HCT116 (cell line): ENCODE results near the gene ZNF493.

Source experiments
- CEBPB ChIP-seq: IDR thresholded peaks from 2 replicates; pipeline ENCODE4 v1.6.1; 2012; ENCODE audit warnings: low read depth
- POLR2A ChIP-seq: IDR thresholded peaks from 2 replicates; pipeline ENCODE4 v1.7.0; 2011; ENCODE audit warnings: borderline replicate concordance; ENCODE audit not compliant: insufficient read depth, insufficient read length; ENCODE audit errors: extremely low read depth
- SIN3A ChIP-seq: IDR thresholded peaks from 2 replicates; pipeline ENCODE4 v1.6.1; 2012; ENCODE audit warnings: low read depth
- SRF ChIP-seq: IDR thresholded peaks from 2 replicates; pipeline ENCODE4 v1.6.1; 2012; ENCODE audit warnings: low read depth
- TF ChIP-seq, protein P1 (sequence below): IDR thresholded peaks from 2 replicates; pipeline ENCODE4 v1.6.1; 2012; ENCODE audit warnings: low read depth

GRCh38 chr19:21460686-21461085 lies 63.8 kb downstream of the ZNF493 start:
- TF ChIP-seq SRF (no peak), POLR2A (no peak), CEBPB (no peak), SIN3A (no peak)
- TF ChIP-seq, protein P1, sequence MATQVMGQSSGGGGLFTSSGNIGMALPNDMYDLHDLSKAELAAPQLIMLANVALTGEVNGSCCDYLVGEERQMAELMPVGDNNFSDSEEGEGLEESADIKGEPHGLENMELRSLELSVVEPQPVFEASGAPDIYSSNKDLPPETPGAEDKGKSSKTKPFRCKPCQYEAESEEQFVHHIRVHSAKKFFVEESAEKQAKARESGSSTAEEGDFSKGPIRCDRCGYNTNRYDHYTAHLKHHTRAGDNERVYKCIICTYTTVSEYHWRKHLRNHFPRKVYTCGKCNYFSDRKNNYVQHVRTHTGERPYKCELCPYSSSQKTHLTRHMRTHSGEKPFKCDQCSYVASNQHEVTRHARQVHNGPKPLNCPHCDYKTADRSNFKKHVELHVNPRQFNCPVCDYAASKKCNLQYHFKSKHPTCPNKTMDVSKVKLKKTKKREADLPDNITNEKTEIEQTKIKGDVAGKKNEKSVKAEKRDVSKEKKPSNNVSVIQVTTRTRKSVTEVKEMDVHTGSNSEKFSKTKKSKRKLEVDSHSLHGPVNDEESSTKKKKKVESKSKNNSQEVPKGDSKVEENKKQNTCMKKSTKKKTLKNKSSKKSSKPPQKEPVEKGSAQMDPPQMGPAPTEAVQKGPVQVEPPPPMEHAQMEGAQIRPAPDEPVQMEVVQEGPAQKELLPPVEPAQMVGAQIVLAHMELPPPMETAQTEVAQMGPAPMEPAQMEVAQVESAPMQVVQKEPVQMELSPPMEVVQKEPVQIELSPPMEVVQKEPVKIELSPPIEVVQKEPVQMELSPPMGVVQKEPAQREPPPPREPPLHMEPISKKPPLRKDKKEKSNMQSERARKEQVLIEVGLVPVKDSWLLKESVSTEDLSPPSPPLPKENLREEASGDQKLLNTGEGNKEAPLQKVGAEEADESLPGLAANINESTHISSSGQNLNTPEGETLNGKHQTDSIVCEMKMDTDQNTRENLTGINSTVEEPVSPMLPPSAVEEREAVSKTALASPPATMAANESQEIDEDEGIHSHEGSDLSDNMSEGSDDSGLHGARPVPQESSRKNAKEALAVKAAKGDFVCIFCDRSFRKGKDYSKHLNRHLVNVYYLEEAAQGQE, result no peak
